Amygdala (tissue), 56 donors: ENCODE measurements around the gene NPEPPS.
"Not testable (repeated sequence)": the region's sequence is repeated elsewhere in the genome, so short reads cannot be mapped to it uniquely, and the experiment has no call there.

Source experiments
- DNase-seq, 56 donors: peaks; one replicate each; lab custom pipeline; 2025; lab: John Stamatoyannopoulos, UW

NPEPPS gene

DNA sequence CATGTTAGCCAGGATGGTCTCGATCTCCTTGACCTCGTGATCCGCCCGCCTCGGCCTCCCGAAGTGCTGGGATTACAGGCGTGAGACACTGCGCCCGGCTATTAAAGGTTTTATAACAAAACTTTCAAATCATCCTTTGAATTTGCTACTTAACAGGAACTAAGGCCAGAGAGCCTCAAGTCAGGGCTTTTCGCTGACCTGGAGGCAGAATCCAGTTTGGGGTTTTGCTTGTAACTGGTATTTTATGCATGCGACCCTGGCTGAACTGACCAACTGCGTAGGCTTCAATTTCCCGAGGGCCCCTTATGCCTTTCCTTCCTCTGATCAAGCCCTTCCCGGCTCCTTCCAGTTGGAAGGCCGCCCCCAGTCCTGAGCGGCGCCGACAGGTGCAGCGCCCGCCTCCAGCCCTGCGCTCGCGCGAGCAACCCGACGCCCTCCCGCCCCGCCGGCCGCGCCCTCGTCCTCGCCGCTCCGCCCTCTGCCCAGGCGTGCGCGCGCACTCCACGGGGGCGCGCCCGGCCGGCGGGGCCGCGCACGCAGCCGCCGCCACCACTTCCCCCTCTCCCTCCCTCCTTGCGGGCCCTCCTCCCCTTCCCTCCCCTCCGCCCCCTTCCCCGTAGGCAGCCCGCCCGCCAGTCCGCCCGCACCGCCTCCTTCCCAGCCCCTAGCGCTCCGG lies at the start of gene NPEPPS:
Gene NPEPPS (plus strand): TSS at position 552 of the 676 bp plus-strand sequence. CDS start 193 bp downstream, outside the sequence.
- peak in 55 of 56 donors; percentile 25 to 88 (median 74) for DNase-seq

GRCh38 chr17:47491841-47492212 lies 39.1 kb upstream of the NPEPPS start:
- peak in 2 of 56 donors; percentile 16 to 17 for DNase-seq

GRCh38 chr17:47499074-47499473 lies 31.8 kb upstream of the NPEPPS start:
- DNase-seq: not testable (repeated sequence)

GRCh38 chr17:47499494-47499893 lies 31.4 kb upstream of the NPEPPS start:
- not testable (repeated sequence) for DNase-seq

DNA sequence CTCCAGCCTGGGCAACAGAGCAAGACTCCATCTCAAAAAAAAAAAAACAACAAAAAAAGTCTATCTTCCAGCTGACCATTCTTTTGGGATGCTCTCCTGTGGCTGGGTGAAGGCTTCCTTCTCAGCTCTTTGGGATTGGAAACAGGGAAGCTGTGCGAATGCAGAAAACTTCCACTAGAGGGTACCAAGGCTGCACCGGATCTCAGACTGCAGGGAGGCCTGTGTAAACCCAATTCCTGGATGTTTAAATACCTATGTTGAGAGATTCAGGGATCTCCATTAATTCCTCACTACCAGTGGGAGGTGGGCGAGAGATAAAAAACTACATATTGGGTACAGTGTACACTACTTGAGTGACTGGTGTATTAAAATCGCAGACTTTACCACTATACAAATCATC lies 30.3 kb upstream of the NPEPPS start:
- peak in 4 of 56 donors; percentile 2 to 12 (median 3) for DNase-seq

DNA sequence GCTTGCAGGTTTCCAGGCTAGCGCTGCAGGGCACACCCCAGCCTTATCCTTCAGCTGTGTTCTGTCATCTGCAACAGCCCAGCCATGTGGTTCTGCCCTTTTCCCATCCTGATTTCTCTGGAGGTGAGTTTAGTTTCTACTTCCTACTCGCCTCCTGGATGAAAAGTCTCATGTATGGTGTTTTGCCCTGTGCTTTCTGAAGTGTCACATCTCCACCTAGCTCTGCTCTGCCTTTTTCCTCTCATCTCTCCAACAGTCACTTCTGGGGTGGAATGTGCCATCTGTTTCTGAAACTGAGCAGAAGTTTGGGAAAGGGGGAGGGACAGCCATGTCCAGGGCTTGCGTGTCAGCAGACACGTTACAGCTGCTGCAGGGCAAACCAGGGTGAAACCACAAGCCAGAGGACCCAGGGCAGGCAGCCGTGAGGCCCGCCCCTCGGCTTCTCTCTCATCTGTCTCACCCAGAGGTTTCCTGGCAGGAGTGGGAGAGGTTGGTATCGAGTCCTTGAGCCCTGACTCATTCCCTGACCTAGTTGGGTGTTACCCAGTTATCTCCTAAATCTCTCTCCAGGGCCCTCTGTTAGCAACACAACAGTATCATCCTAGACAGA lies 28.7 kb upstream of the NPEPPS start:
- DNase-seq: not testable (repeated sequence)

DNA sequence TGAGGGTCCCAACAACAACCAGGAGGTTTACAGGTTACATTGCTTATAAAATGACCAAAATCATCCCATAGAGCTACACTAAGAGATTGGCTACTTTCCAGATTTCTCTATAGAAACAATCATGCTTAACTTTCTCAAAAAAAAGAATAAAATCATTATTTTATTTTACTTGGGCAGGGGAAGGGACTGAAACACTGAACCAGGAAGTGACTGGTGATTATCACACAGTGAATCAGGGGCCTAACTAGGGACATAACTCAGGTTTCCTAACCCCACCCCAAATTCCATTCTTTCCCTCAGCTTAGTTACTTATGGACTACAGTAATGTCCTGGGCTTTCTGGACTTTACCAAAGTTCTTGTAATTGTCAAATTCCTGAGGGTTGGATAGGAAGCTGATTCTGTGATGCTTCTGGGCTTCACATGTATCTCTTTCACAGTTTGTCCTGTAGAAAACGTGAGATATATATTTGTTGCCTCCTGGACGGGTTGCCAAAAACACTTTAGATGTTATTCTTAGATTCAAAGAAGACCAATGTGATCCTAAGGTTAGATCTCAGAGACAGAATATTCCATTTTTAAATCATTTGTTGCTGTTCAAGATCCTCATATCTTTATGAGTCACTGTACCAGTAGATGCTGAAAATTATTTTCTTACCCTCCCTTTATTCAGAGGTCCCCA lies 28.0 kb upstream of the NPEPPS start:
- not testable (repeated sequence) for DNase-seq

DNA sequence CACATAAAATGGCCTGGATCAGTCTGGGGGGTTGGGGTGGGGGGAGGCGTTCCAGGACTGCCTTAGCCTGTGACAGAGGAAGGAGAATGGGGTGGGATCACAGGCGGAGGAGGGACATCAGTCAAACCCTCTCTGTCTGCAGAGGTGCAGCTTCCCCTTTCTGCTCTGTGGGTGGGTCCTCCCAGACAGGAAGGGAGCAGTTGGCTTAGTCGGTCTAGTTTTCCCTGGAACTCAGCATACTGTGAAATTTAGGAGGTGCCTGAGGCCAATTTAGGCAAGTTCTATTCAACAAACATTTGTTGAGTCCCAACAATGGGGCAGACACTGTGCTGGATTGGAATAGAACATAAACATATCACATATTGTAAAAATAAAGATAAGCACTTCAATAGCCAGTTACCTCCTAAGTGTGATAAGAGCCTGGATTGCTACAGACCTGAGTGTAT lies 19.2 kb upstream of the NPEPPS start:
- not testable (repeated sequence) for DNase-seq

- not testable (repeated sequence) for DNase-seq
Measured at GRCh38 chr17:47513301-47513700, 17.6 kb upstream of the NPEPPS start.

DNA sequence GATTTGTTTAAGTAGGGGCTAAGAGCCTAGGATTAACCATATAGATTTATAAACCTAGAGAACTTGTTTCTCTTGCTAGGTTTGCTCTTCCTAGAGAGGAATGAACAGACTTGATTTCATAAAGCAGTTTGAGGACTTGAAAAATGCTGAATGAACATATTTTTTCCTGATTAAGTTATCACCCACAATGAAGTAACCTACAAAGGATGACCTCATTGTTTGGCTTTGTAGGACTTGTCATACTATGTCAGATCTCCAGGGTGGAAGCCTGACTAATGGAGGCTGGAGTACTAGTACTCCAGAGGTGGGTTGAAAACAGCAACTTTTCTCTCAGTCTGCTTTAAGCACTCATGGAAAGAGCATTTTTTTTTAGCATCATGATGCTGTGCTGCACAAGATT lies 12.0 kb upstream of the NPEPPS start:
- DNase-seq: not testable (repeated sequence)

DNA sequence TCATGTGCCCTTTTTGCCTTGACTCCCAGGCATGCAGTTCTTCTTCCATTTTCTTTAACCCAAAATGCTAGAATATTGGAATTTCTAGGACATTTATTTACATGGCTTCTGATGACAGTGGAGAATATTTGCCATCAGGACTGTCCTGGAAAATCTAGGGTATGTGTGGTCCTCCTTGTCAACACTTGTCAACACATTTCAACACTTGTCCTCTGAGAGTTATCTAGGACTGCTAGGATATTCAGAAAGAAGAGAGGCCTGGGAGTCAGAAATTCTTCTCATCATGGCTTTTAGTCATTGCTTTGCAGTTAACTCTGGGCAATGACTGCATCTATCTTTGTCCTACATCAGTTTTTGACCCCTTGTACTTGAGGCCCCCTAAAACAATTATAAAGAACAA lies 11.5 kb upstream of the NPEPPS start:
- DNase-seq: not testable (repeated sequence)

DNA sequence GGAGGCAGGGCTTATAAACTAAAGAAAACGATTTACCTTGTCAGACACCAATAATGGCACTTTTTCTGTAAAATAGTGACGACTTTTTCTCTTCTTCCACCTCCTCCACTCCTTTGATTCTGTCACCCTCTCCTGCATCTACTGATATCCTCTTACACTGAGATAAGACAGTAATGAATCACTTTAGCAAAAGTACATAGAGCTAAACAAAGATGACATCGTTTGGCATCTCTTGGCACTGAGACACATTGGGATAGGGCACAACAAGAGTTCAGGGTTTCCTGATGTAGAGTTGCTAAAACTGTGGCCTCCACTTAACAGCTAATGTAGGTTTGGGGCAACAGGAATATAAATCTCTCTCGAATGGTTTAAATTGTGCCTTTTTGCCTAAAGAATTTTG lies 10.6 kb upstream of the NPEPPS start:
- DNase-seq: not testable (repeated sequence)

DNA sequence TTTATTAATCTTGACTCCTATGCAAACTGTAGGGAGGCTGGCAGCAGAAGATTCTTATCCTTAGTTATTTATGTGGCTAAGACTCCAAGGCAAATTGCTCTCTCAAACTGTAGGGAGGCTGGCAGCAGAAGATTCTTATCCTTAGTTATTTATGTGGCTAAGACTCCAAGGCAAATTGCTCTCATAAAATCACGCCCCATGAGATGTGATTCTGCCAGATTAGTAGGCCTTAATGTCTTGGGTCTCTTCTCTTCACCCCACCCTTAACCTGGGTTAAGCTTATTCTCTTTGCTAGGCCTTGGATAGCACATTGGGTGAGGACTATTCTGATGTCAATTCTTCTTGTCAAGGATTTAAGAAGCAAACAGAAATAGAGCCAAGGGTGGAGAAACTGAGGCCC lies 9.5 kb upstream of the NPEPPS start:
- DNase-seq: not testable (repeated sequence)

DNA sequence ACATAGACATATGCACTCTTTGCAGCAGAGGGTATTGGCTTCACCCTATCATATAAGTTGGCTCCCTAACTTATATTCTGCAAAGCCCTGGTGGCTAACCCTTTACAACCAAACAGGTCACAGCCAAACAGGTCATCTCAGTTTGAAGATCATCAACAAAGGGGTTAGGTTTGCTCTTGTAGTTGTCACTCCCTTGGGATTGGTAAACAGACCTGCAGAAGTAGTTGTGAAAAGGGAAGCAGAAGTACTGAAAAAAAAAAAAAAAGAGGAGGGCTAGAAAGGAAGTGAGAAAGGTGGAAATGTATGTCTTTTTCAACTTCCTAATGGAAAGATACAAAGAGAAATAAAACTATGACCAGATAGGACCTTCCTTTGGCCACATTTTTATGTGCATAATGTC lies 8.6 kb upstream of the NPEPPS start:
- not testable (repeated sequence) for DNase-seq

DNA sequence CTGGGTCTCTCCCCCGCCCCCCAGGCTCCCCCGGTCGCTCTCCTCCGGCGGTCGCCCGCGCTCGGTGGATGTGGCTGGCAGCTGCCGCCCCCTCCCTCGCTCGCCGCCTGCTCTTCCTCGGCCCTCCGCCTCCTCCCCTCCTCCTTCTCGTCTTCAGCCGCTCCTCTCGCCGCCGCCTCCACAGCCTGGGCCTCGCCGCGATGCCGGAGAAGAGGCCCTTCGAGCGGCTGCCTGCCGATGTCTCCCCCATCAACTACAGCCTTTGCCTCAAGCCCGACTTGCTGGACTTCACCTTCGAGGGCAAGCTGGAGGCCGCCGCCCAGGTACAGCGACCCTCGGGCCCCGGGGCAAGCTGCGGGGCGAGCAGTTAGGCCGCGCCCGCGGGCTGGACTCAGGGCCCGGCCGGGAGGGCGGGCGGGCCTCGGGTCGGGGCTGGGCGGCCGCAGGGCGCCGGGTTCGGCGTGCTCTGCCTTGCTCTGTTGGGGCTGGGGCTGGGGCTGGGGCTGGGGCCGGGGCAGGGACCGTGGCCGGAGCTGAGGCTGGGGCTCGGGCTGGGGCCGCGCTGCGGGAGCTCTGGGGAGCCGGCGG lies 419 bp downstream of the NPEPPS start:
- peak in 7 of 56 donors; percentile 3 to 41 (median 11) for DNase-seq

DNA sequence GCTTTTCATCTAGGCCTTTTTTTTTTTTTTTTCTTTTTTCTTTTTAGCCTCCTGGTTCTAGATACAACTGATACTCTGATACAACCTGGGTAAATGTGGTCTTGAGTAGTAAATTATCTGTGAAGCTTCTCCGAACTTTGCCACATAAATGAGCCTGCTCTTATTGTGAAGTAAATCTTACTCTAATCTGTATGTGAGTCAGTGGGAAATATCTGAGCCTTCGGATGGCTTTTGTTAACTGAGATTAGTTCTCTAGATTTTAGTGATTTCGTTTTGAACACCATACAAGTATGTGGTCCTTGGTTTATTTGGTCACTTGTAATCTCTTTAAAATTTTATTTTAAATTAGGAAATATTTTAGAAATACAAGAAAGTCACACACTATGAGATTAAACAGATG lies 8.2 kb downstream of the NPEPPS start:
- not testable (repeated sequence) for DNase-seq

GRCh38 chr17:47541676-47542075 lies 10.8 kb downstream of the NPEPPS start:
- not testable (repeated sequence) for DNase-seq

GRCh38 chr17:47544327-47544726 lies 13.4 kb downstream of the NPEPPS start:
- not testable (repeated sequence) for DNase-seq

DNA sequence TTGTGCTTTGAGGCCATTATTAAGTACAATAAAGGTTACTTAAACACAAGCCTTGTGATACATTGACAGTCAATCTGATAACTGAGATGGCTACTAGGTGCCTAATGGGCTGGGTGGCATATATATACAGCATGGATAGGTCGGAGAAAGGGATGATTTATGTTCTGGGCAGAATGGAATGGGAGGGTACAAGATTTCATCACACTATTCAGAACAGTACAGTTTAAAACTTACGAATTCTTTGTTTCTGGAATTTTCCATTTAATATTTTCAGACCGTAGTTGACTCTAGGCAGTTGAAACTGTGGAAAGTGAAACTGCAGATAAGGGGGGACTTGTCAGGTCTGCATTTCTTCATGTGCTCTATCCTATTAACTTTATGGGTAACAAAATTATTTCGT lies 23.8 kb downstream of the NPEPPS start:
- not testable (repeated sequence) for DNase-seq

GRCh38 chr17:47556108-47556507 lies 25.2 kb downstream of the NPEPPS start:
- DNase-seq: not testable (repeated sequence)

DNA sequence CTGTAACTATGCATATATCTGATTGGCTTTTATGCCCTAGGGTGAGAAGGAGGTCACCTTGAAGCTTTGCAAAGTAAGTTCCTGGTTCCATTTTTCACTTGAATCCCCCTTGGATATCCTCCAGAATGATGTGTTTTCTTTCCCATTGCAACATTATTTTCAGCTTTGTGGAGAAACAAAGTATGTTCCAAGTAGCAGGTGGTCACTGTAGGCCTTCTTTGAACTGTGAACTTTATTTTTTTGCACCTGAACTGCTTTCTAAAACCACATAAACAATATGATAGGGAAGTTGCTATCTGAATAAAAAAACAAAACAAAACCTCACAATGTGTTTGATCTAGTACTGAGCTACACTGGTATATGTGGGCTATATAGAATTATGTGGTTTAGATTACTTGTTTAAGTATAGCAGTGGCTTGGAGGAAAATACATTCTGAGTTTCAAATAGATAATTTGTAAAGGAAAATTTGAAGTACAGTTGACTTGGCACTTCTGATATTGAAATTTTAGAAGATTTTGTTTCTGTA lies 29.7 kb downstream of the NPEPPS start:
- not testable (repeated sequence) for DNase-seq
